K562 (cell line): ENCODE results near the gene XRN2. TPM values are rescaled to one million over a fixed set of nuclear protein-coding genes. Genes with fewer than 3 reads are reported as not detected.

Source experiments
- ATAC-seq: fragments of 200-7000 bp; cut with Tn5 transposase; 3 replicates; pipeline ENCODE4 v1.9.1; 2020; ENCODE audit warnings: moderate library complexity
- BruUV-seq: library from RNA; stranded (reverse); fragments of 400-500 nt; replicated peaks from 2 replicates; lab custom pipeline; 2021; lab: Mats Ljungman, UMichigan
- CTCF ChIA-PET: fragments of 300-600 bp; formaldehyde crosslinking; extraction: SDS; loops from one replicate; lab custom pipeline; 2021; ENCODE audit warnings: low intra/inter-chr PET ratio; lab: Yijun Ruan, JAX
- POLR2A ChIA-PET: fragments of 300-600, 350-650 bp; sonication (Branson Sonifier 250); formaldehyde crosslinking; extraction: SDS; loops from one replicate; lab custom pipeline; 2021; ENCODE audit warnings: antibody characterized with exemption, inconsistent platforms; lab: Yijun Ruan, JAX
- DNase-seq, 4 experiments: peaks; one replicate each; pipeline versions ENCODE4 v3.0.0 to v3.0.0-alpha.2; 2011 to 2018; ENCODE audit warnings: low spot score in 3 of 4, mixed read lengths in 3 of 4; ENCODE audit errors: extremely low read depth in 1 of 4
- FAIRE-seq: peaks from 2 replicates; lab custom pipeline; 2011; peaks lifted over from hg19 to GRCh38; lab: Jason Lieb, UNC
- H2AFZ ChIP-seq: 2 replicates; pipeline ENCODE4 v1.6.0; 2011; ENCODE audit warnings: low read depth, low read length, control low read depth, inconsistent platforms
- H3K27ac ChIP-seq: fragments of 200-600 bp; 3 replicates; pipeline ENCODE4 v1.8.0; 2011; ENCODE audit warnings: low read depth, mild to moderate bottlenecking, control low read depth, inconsistent platforms, low read length, moderate library complexity, mixed read lengths; ENCODE audit errors: extremely low read depth
- H3K27me3 ChIP-seq, 2 experiments: fragments of 300-600 bp in 1 of 2; 2 replicates in 1 of 2; 3 replicates in 1 of 2; pipeline versions ENCODE4 v1.6.0 to v1.8.0; 2011; ENCODE audit warnings: inconsistent platforms in 2 of 2, low read length in 2 of 2, mild to moderate bottlenecking in 1 of 2, mixed read lengths in 1 of 2, moderate library complexity in 1 of 2; ENCODE audit not compliant: control insufficient read depth in 2 of 2, insufficient read depth in 2 of 2
- H3K36me3 ChIP-seq: fragments of 300-600 bp; 3 replicates; pipeline ENCODE4 v1.8.0; 2011; ENCODE audit warnings: mild to moderate bottlenecking, low read length, inconsistent platforms; ENCODE audit not compliant: control insufficient read depth, insufficient read depth
- H3K4me1 ChIP-seq, 2 experiments: fragments of 200-600 bp in 1 of 2; replicated peaks in 1 of 2; 2 replicates in 1 of 2; 3 replicates in 1 of 2; pipeline versions ENCODE4 v1.5.1 to v1.8.0; 2011; ENCODE audit warnings: inconsistent platforms in 2 of 2, low read length in 2 of 2, mild to moderate bottlenecking in 1 of 2, mixed read lengths in 1 of 2, moderate library complexity in 1 of 2; ENCODE audit not compliant: control insufficient read depth in 2 of 2, insufficient read depth in 2 of 2
- H3K4me2 ChIP-seq: 2 replicates; pipeline ENCODE4 v1.6.1; 2011; ENCODE audit warnings: low read length, control low read depth, inconsistent platforms, mixed read lengths; ENCODE audit not compliant: insufficient read depth
- H3K4me3 ChIP-seq: fragments of 200-600 bp; sonication (generic), shearing (Covaris generic); 2 replicates; pipeline ENCODE4 v1.5.1; 2016; ENCODE audit warnings: control low read depth, inconsistent platforms
- H3K79me2 ChIP-seq: fragments of 200-600 bp; 3 replicates; pipeline ENCODE4 v1.8.0; 2011; ENCODE audit warnings: low read length, inconsistent platforms; ENCODE audit not compliant: control insufficient read depth, insufficient read depth
- H3K9ac ChIP-seq, 2 experiments: 2 replicates each; pipeline versions ENCODE4 v1.6.0 to v1.6.1; 2011; ENCODE audit warnings: low read depth in 2 of 2, low read length in 2 of 2, control low read depth in 1 of 2, inconsistent platforms in 1 of 2, mild to moderate bottlenecking in 1 of 2, mixed read lengths in 1 of 2; ENCODE audit not compliant: insufficient read depth in 1 of 2
- H3K9me1 ChIP-seq: one replicate; pipeline ENCODE4 v1.6.0; 2011; ENCODE audit warnings: inconsistent platforms, mild to moderate bottlenecking, low read length, moderate library complexity; ENCODE audit not compliant: control insufficient read depth, insufficient read depth
- H3K9me3 ChIP-seq: replicated peaks from 2 replicates; pipeline ENCODE4 v1.5.1; 2011; ENCODE audit warnings: low read depth, low read length, inconsistent platforms; ENCODE audit not compliant: control insufficient read depth, insufficient read depth
- H4K20me1 ChIP-seq: replicated peaks from 2 replicates; pipeline ENCODE4 v1.6.1; 2011; ENCODE audit warnings: low read length, inconsistent platforms, mixed read lengths; ENCODE audit not compliant: control insufficient read depth, insufficient read depth
- CBX2 ChIP-seq: fragments of 200-600 bp; sonication (generic); IDR thresholded peaks from one replicate; pipeline ENCODE4 v1.6.1; 2012; ENCODE audit warnings: mild to moderate bottlenecking, low read length, inconsistent platforms; ENCODE audit not compliant: insufficient read depth, poor library complexity, severe bottlenecking
- EGR1 ChIP-seq: fragments of 450-650 bp; conservative IDR thresholded peaks from 2 replicates; pipeline ENCODE4 v1.6.1; 2017; ENCODE audit warnings: mild to moderate bottlenecking
- GTF2F1 ChIP-seq: IDR thresholded peaks from 2 replicates; pipeline ENCODE4 v1.6.1; 2011; ENCODE audit warnings: low read depth, low read length, improper control_type of control experiment
- HMBOX1 ChIP-seq: sonication (generic); IDR thresholded peaks from 2 replicates; pipeline ENCODE4 v1.6.1; 2016
- HOMEZ ChIP-seq: fragments of 250-450 bp; sonication (Bioruptor Pico); IDR thresholded peaks from 2 replicates; pipeline ENCODE4 v1.4.0; 2020; ENCODE audit warnings: mild to moderate bottlenecking, moderate library complexity
- MXD1 ChIP-seq: fragments of 250-450 bp; sonication (Bioruptor Pico); IDR thresholded peaks from 2 replicates; pipeline ENCODE4 v1.8.0; 2021; ENCODE audit warnings: borderline replicate concordance, mild to moderate bottlenecking, moderate library complexity; ENCODE audit not compliant: poor library complexity, severe bottlenecking
- SMARCA4 ChIP-seq: fragments of 450-650 bp; IDR thresholded peaks from 2 replicates; pipeline ENCODE4 v1.6.1; 2016
- TAF15 ChIP-seq: fragments of 200-400 bp; formaldehyde crosslinking; IDR thresholded peaks from 2 replicates; pipeline ENCODE4 v1.6.1; 2017; ENCODE audit warnings: mild to moderate bottlenecking, low read depth, low read length, moderate library complexity
- WGBS: fragments of 100-300 bp; shearing (Covaris generic); methylation state at CpG from one replicate; pipeline ENCODE4 v1.1.6; 2016; ENCODE audit warnings: low coverage, mixed read lengths; ENCODE audit not compliant: insufficient coverage; ENCODE audit errors: missing lambda C conversion rate; 5-methylcytosine and 5-hydroxymethylcytosine counted together
- in situ Hi-C: fragments of 300-500 bp; cut with MboI; formaldehyde crosslinking; loops from 4 replicates; pipeline ENCODE4 v1.15.0; 2018; ENCODE audit warnings: inconsistent platforms, mixed read lengths
- intact Hi-C: fragments of 100-400 bp; cut with micrococcal nuclease; formaldehyde crosslinking; loops from 2 replicates; pipeline ENCODE4 v1.14.2; 2022
- polyA plus RNA-seq, 8 experiments: library from polyadenylated mRNA; depleted of rRNA in 4 of 8; stranded (reverse) in 5 of 8; unstranded in 3 of 8; fragments of >200 nt; fragmentation: Nextera tagmentation in 2 of 8; fragmentation: Illumina TruSeq in 1 of 8; extraction: Ambion mirVana in 2 of 8; extraction: Trizol in 1 of 8; gene quantifications; 2 replicates each; pipeline versions ENCODE4 v1.2.1 to v1.2.3, GENCODE V29; 2011 to 2014; ENCODE audit warnings: inconsistent platforms in 1 of 8, missing spikeins in 1 of 8
- total RNA-seq, 7 experiments: library from RNA; depleted of rRNA in 6 of 7; stranded (reverse); fragments of >200 nt in 6 of 7; fragmentation: Illumina TruSeq in 2 of 7; extraction: Trizol in 2 of 7; gene quantifications; 2 replicates each; pipeline versions ENCODE4 v1.2.1 to v1.2.3, GENCODE V29; 2011 to 2021; ENCODE audit warnings: low replicate concordance in 1 of 7

XRN2 gene
- total and polyA plus RNA-seq, 9 of the 15 experiments (the other 6 are each of a cell fraction or from before 2014, with no cell fraction given) = 41.8 to 67.3 (median 51.4) TPM

GRCh38 chr20:21280522-21281016, 22.6 kb upstream of the XRN2 start:
- no CpG with 5 or more reads among the region's 3 CpGs for WGBS
- Histone ChIP-seq H3K79me2 (no peaks in the 10 kb centered on the region), H4K20me1 (no peaks in the 10 kb centered on the region), H3K36me3 (no peaks in the 10 kb centered on the region), H3K9me3 (no peaks in the 10 kb centered on the region), H3K27ac (no peak overlapping the region), H3K4me2 (no peak overlapping the region), H3K4me3 (no peak overlapping the region), H3K9ac (no peak overlapping the region), H3K27me3 (no peaks in the 10 kb centered on the region; a peak in 1 of 5 replicates), H3K4me1 (no peaks in the 10 kb centered on the region), H2AFZ (no peak overlapping the region), H3K9me1 (no peaks in the 10 kb centered on the region)
- no peak for FAIRE-seq
- intact Hi-C loops (no loop called here), in situ Hi-C loops (no loop called here)
- DNase-seq = no peak
- no peak for ATAC-seq
- POLR2A ChIA-PET = no interaction called here
- BruUV-seq = no TSS peak
- no peak for TF ChIP-seq HMBOX1
- 0 out of 2 replicates have a peak, but pooled peaks have one; percentile 22 for TF ChIP-seq EGR1
- CTCF ChIA-PET = no interaction called here

GRCh38 chr20:21286775-21287174, 16.4 kb upstream of the XRN2 start:
- H3K9me1 ChIP-seq = no peaks in the 10 kb centered on the region
- ChIA-PET CTCF (no interaction called here), POLR2A (no interaction called here)
- H2AFZ ChIP-seq = no peak overlapping the region
- 9% methylated on average over 4 of the region's 4 CpGs for WGBS
- in situ Hi-C loops = no loop called here
- no peaks in the 10 kb centered on the region for H3K36me3 ChIP-seq
- intact Hi-C loops = no loop called here
- ATAC-seq (no peak), DNase-seq (no peak), FAIRE-seq (no peak)
- no peaks in the 10 kb centered on the region for H3K4me1 ChIP-seq
- no peak overlapping the region for H3K4me3 ChIP-seq
- H4K20me1 ChIP-seq = no peaks in the 10 kb centered on the region
- H3K9me3 ChIP-seq = no peaks in the 10 kb centered on the region
- peaks cover 0 to 5% of the 10 kb centered on the region in 2 experiments; a peak in 3 of 5 replicates for H3K27me3 ChIP-seq
- H3K79me2 ChIP-seq = no peaks in the 10 kb centered on the region
- H3K4me2 ChIP-seq = no peak overlapping the region
- BruUV-seq = no TSS peak
- H3K27ac ChIP-seq = no peak overlapping the region
- H3K9ac ChIP-seq = no peak overlapping the region
- no peak for TF ChIP-seq MXD1 (CRISPR knock-in tag)
- TF ChIP-seq HOMEZ (CRISPR knock-in tag) = no peak
- TF ChIP-seq TAF15 = no peak
- no peak for TF ChIP-seq SMARCA4
- no peak for TF ChIP-seq CBX2
- TF ChIP-seq GTF2F1 = no peak
